H9 (cell line): Measurements from ENCODE around the gene COLQ. TPM values are rescaled to one million over a fixed set of nuclear protein-coding genes. Genes with fewer than 3 reads are reported as not detected.

Source experiments
- DNase-seq: peaks from one replicate; pipeline ENCODE4 v3.0.0-alpha.2; 2017
- H2AFZ ChIP-seq: one replicate; pipeline ENCODE4 v1.6.1; 2013; ENCODE audit warnings: mild to moderate bottlenecking, low read length, control low read depth, moderate library complexity
- H2AK5ac ChIP-seq: 2 replicates; pipeline ENCODE4 v1.6.1; 2013; ENCODE audit warnings: low read length, control low read depth, mixed read lengths; ENCODE audit not compliant: insufficient read length
- H2BK120ac ChIP-seq: one replicate; pipeline ENCODE4 v1.6.1; 2013; ENCODE audit warnings: low read depth, mild to moderate bottlenecking, low read length, control low read depth, inconsistent platforms; ENCODE audit not compliant: poor library complexity, severe bottlenecking
- H2BK12ac ChIP-seq: 2 replicates; pipeline ENCODE4 v1.6.1; 2013; ENCODE audit warnings: low read length, control low read depth, mixed read lengths, low read depth; ENCODE audit not compliant: insufficient read length
- H2BK15ac ChIP-seq: 2 replicates; pipeline ENCODE4 v1.6.1; 2013; ENCODE audit warnings: low read depth, low read length, control low read depth
- H2BK20ac ChIP-seq: one replicate; pipeline ENCODE4 v1.6.1; 2013; ENCODE audit warnings: low read depth, mild to moderate bottlenecking, low read length, control low read depth, inconsistent platforms; ENCODE audit not compliant: poor library complexity, severe bottlenecking
- H2BK5ac ChIP-seq: 2 replicates; pipeline ENCODE4 v1.6.1; 2013; ENCODE audit warnings: low read length, control low read depth, mixed read lengths; ENCODE audit not compliant: insufficient read length
- H3K14ac ChIP-seq: 2 replicates; pipeline ENCODE4 v1.6.1; 2013; ENCODE audit warnings: low read length, control low read depth; ENCODE audit not compliant: insufficient read depth
- H3K18ac ChIP-seq: 2 replicates; pipeline ENCODE4 v1.6.1; 2013; ENCODE audit warnings: low read depth, mild to moderate bottlenecking, mixed read lengths, low read length, control low read depth; ENCODE audit not compliant: insufficient read length
- H3K23ac ChIP-seq: 2 replicates; pipeline ENCODE4 v1.6.1; 2013; ENCODE audit warnings: low read length, control low read depth, mixed read lengths, low read depth; ENCODE audit not compliant: insufficient read length
- H3K23me2 ChIP-seq: 2 replicates; pipeline ENCODE4 v1.6.1; 2013; ENCODE audit warnings: low read depth, mild to moderate bottlenecking, mixed read lengths, low read length, control low read depth; ENCODE audit not compliant: insufficient read length, poor library complexity, severe bottlenecking
- H3K27ac ChIP-seq: 2 replicates; pipeline ENCODE4 v1.5.1; 2013; ENCODE audit warnings: low read length, control low read depth, mixed read lengths, low read depth; ENCODE audit not compliant: insufficient read length
- H3K27me3 ChIP-seq: 2 replicates; pipeline ENCODE4 v1.6.1; 2013; ENCODE audit warnings: low read length, control low read depth, inconsistent platforms; ENCODE audit not compliant: insufficient read depth
- H3K4ac ChIP-seq: 2 replicates; pipeline ENCODE4 v1.6.1; 2013; ENCODE audit warnings: low read depth, mild to moderate bottlenecking, control low read depth, inconsistent platforms, low read length, moderate library complexity
- H3K4me1 ChIP-seq: 2 replicates; pipeline ENCODE4 v1.6.1; 2013; ENCODE audit warnings: low read length, control low read depth, inconsistent platforms; ENCODE audit not compliant: insufficient read depth
- H3K4me2 ChIP-seq: 2 replicates; pipeline ENCODE4 v1.6.1; 2013; ENCODE audit warnings: low read length, control low read depth, mixed read lengths; ENCODE audit not compliant: insufficient read length, insufficient read depth
- H3K56ac ChIP-seq: 2 replicates; pipeline ENCODE4 v1.6.1; 2013; ENCODE audit warnings: low read depth, mild to moderate bottlenecking, mixed read lengths, low read length, control low read depth; ENCODE audit not compliant: insufficient read length
- H3K79me1 ChIP-seq: 2 replicates; pipeline ENCODE4 v1.6.1; 2013; ENCODE audit warnings: low read depth, mild to moderate bottlenecking, moderate library complexity, low read length, control low read depth, inconsistent platforms; ENCODE audit not compliant: insufficient read depth, poor library complexity, severe bottlenecking
- H3K79me2 ChIP-seq: 2 replicates; pipeline ENCODE4 v1.6.1; 2013; ENCODE audit warnings: low read length, control low read depth, inconsistent platforms; ENCODE audit not compliant: insufficient read depth
- H3K9ac ChIP-seq: 2 replicates; pipeline ENCODE4 v1.6.1; 2013; ENCODE audit warnings: low read length, control low read depth, mixed read lengths; ENCODE audit not compliant: insufficient read length; ENCODE audit errors: extremely low read depth
- H3K9me3 ChIP-seq: one replicate; pipeline ENCODE4 v1.6.1; 2013; ENCODE audit warnings: low read depth, low read length, inconsistent platforms; ENCODE audit not compliant: control insufficient read depth
- H3T11ph ChIP-seq: one replicate; pipeline ENCODE4 v1.6.1; 2013; ENCODE audit warnings: mild to moderate bottlenecking, low read length, control low read depth, inconsistent platforms
- H4K20me1 ChIP-seq: one replicate; pipeline ENCODE4 v1.6.1; 2013; ENCODE audit not compliant: control insufficient read depth, insufficient read length, insufficient read depth
- H4K5ac ChIP-seq: 2 replicates; pipeline ENCODE4 v1.6.1; 2013; ENCODE audit warnings: low read depth, mild to moderate bottlenecking, mixed read lengths, low read length, control low read depth; ENCODE audit not compliant: insufficient read length
- H4K8ac ChIP-seq: replicated peaks from 2 replicates; pipeline ENCODE4 v1.6.1; 2013; ENCODE audit warnings: low read length, control low read depth, mixed read lengths, low read depth; ENCODE audit not compliant: insufficient read length
- H4K91ac ChIP-seq: 2 replicates; pipeline ENCODE4 v1.6.1; 2013; ENCODE audit warnings: low read depth, mild to moderate bottlenecking, moderate library complexity, mixed read lengths, low read length, control low read depth; ENCODE audit not compliant: insufficient read length
- H3K27ac Mint-ChIP-seq, 3 experiments: 2 replicates in 2 of 3; 3 replicates in 1 of 3; pipeline ENCODE4 v1.8.0; 2020 to 2021; ENCODE audit warnings: mixed read lengths in 3 of 3, mild to moderate bottlenecking in 1 of 3, moderate library complexity in 1 of 3
- H3K27me3 Mint-ChIP-seq: 2 replicates; pipeline ENCODE4 v1.8.0; 2021; ENCODE audit warnings: low read depth, mild to moderate bottlenecking, moderate library complexity, mixed read lengths
- H3K36me3 Mint-ChIP-seq, 3 experiments: 2 replicates in 2 of 3; 3 replicates in 1 of 3; pipeline ENCODE4 v1.8.0; 2020 to 2021; ENCODE audit warnings: low read depth in 3 of 3, mixed read lengths in 3 of 3; ENCODE audit not compliant: insufficient read depth in 1 of 3
- H3K4me1 Mint-ChIP-seq, 2 experiments: 2 replicates each; pipeline ENCODE4 v1.8.0; 2020; ENCODE audit warnings: mixed read lengths in 2 of 2
- H3K4me3 Mint-ChIP-seq, 2 experiments: 2 replicates in 1 of 2; 3 replicates in 1 of 2; pipeline ENCODE4 v1.8.0; 2020 to 2021; ENCODE audit warnings: mild to moderate bottlenecking in 2 of 2, mixed read lengths in 2 of 2, moderate library complexity in 1 of 2
- H3K9me3 Mint-ChIP-seq, 2 experiments: 2 replicates in 1 of 2; 3 replicates in 1 of 2; pipeline ENCODE4 v1.8.0; 2020; ENCODE audit warnings: mild to moderate bottlenecking in 2 of 2, mixed read lengths in 2 of 2, moderate library complexity in 1 of 2
- WGBS: extraction: QIAGEN DNeasy Blood & Tissue Kit; methylation state at CpG from one replicate; pipeline ENCODE4 v1.1.7; 2013; ENCODE audit warnings: missing lambda C conversion rate, low lambda C conversion rate, mixed read lengths; ENCODE audit not compliant: insufficient read length; ENCODE audit errors: extremely low coverage; 5-methylcytosine and 5-hydroxymethylcytosine counted together
- total RNA-seq: library from RNA; stranded (reverse); gene quantifications from 2 replicates; pipeline ENCODE4 v1.2.1, GENCODE V29; 2021
- TF ChIP-seq, protein P1 (sequence below): fragments of 200-600 bp; sonication (generic); conservative IDR thresholded peaks from 3 replicates; pipeline ENCODE4 v1.8.0; 2021; ENCODE audit warnings: antibody characterized with exemption, mild to moderate bottlenecking

The COLQ gene
- total RNA-seq, 1 experiment from 2014 or later, result 0.61 TPM

- Mint-ChIP-seq H3K27ac (no peak overlapping the region), H3K4me3 (no peak overlapping the region), H3K9me3 (no peaks in the 10 kb centered on the region), H3K27me3 (no peaks in the 10 kb centered on the region), H3K4me1 (peaks cover 0 to 3% of the 10 kb centered on the region in 2 experiments; a peak in 1 of 4 replicates), H3K36me3 (peaks cover 16 to 63% (median 51%) of the 10 kb centered on the region in 3 experiments; a peak in 6 of 7 replicates)
- no peak overlapping the region for H2AK5ac ChIP-seq
- no peak for DNase-seq
- H3K27me3 ChIP-seq, result no peaks in the 10 kb centered on the region
- H3K4me1 ChIP-seq, result no peaks in the 10 kb centered on the region
- no peaks in the 10 kb centered on the region for H4K20me1 ChIP-seq
- H3K56ac ChIP-seq, result no peak overlapping the region
- H3K79me1 ChIP-seq, result no peaks in the 10 kb centered on the region
- no peak overlapping the region for H2BK20ac ChIP-seq
- no peak overlapping the region for H3K18ac ChIP-seq
- no peak overlapping the region for H2BK5ac ChIP-seq
- no peak overlapping the region for H2BK15ac ChIP-seq
- H3K23ac ChIP-seq, result no peak overlapping the region
- no peak overlapping the region for H4K8ac ChIP-seq
- no peak overlapping the region for H3K4ac ChIP-seq
- no peaks in the 10 kb centered on the region for H3K23me2 ChIP-seq
- no CpG with 5 or more reads among the region's 4 CpGs for WGBS
- no peak overlapping the region for H2AFZ ChIP-seq
- H3K79me2 ChIP-seq, result no peaks in the 10 kb centered on the region
- H3K14ac ChIP-seq, result no peak overlapping the region
- TF ChIP-seq, protein P1, sequence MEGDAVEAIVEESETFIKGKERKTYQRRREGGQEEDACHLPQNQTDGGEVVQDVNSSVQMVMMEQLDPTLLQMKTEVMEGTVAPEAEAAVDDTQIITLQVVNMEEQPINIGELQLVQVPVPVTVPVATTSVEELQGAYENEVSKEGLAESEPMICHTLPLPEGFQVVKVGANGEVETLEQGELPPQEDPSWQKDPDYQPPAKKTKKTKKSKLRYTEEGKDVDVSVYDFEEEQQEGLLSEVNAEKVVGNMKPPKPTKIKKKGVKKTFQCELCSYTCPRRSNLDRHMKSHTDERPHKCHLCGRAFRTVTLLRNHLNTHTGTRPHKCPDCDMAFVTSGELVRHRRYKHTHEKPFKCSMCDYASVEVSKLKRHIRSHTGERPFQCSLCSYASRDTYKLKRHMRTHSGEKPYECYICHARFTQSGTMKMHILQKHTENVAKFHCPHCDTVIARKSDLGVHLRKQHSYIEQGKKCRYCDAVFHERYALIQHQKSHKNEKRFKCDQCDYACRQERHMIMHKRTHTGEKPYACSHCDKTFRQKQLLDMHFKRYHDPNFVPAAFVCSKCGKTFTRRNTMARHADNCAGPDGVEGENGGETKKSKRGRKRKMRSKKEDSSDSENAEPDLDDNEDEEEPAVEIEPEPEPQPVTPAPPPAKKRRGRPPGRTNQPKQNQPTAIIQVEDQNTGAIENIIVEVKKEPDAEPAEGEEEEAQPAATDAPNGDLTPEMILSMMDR, result no peak
- H3K4me2 ChIP-seq, result no peak overlapping the region
- no peak overlapping the region for H4K5ac ChIP-seq
- no peak overlapping the region for H3T11ph ChIP-seq
- H4K91ac ChIP-seq, result no peak overlapping the region
- H3K9ac ChIP-seq, result no peak overlapping the region
- no peaks in the 10 kb centered on the region for H3K9me3 ChIP-seq
- no peak overlapping the region for H2BK12ac ChIP-seq
- no peak overlapping the region for H2BK120ac ChIP-seq
- H3K27ac ChIP-seq, result no peak overlapping the region
Measured at GRCh38 chr3:15440891-15441290, 80.6 kb downstream of the COLQ start.
